Anterior cingulate cortex (tissue), 58 donors: ENCODE measurements around the gene LTA.
A peak's percentile ranks its signal among the peaks of the same experiment; 100 is the strongest.

ENCODE experiments used
- DNase-seq, 58 donors: peaks; one replicate each; lab custom pipeline; 2025; lab: John Stamatoyannopoulos, UW

LTA gene

DNA sequence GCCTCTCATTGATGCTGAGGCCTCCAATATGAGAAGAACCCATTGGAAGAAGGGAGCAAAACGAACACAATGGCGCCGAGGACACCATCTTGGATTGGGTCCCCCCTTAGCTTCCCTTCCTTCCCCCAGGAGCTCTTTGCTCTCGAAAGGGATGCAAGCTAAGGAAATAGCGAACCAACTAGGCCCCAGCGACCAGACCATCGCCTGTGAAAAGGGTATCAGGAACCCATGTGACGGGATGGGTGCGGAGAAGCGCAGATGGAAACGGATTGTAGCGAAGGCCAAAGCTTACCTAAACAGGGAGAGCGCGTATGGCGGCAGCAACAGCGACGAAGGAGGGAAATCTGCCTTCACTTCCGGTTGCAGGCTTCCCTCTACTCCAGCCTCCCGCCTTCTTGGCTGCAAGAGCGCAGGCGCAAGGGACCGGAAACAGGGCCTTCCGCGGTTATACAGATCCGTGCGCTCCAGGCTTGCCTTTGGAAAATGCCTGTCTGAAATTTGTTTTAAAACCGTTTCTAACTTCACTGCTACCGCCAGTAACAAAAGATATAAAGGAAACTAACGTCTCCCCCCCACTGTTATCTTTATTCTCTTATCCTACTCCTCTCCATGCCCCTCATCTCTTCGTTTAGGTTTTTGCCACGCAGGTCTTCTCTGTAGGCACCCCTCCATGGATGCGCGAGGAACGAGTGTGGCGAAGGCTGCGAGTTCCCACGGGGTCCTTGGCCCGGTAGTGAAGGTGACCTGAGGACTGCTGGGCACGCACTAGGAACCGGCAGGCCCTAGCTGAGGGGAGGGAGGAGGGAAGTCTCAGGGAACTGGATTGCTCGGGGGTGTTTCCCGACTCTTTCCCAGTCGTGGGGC, 30.2 kb upstream of the LTA start, which contains the start of gene DDX39B:
DDX39B (minus strand) TSS at position 346 of the 864 bp plus-strand sequence. CDS start 1,471 bp downstream, outside the sequence.
- peak; percentile 58 to 98 (median 94) for DNase-seq

DNA sequence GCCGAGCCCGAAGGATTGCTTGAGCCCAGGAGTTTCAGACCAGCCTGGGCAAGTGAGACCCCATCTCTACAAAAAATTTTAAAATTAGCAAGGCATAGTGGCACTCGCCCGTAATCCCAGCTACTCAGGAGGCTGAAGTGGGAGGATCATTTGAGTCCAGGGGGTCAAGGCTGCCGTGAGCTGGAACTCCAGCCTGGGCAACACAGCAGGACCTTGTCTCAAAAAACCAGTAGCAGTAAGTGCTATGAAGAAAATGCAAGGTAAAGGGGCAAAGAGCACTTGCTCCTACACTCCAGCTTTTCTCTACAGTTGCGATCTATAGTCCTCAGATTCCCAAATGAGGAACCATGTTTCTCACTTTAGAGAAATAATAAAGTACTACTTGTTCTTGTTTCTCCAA, 28.4 kb upstream of the LTA start:
- no peak for DNase-seq

DNA sequence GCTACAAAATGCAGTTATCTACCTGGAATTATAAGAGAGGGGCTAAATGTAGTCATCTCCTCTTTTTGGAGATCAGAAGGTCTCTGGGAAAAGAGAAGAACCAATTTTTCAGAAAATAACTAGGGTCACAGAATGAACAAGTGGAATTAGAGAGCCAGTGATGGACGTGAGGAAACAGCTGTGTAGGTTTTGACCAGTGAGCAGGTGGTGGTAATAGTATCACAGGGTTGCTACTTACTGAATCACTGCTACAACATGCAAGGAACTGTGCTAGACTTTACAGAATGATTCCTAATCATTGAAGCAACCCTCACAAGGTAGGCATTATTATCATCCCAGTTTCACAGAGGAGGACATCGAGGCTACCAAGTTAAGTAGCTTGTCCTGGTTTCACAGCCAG, 27.4 kb upstream of the LTA start:
- DNase-seq, result no peak

DNA sequence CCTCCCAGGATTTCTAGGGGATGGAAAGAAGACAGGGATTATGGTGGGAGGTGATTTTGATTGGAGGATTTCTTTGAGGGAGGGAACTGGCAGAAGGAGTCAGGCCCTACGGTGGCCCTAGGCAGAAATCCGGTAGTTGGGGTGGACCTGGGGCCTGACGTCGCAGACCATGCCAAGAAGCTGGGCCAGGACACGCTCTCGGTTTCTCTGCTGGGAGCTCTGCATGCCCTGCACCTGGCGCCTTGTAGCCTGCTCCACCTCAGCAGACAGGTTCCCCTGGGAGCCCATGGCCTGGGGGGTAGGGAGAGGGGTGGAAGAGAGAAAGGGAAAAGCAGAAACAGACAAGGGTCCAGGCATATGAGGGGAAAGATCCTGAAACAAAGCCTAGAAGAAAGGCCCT, 26.8 kb upstream of the LTA start:
- no peak for DNase-seq

DNA sequence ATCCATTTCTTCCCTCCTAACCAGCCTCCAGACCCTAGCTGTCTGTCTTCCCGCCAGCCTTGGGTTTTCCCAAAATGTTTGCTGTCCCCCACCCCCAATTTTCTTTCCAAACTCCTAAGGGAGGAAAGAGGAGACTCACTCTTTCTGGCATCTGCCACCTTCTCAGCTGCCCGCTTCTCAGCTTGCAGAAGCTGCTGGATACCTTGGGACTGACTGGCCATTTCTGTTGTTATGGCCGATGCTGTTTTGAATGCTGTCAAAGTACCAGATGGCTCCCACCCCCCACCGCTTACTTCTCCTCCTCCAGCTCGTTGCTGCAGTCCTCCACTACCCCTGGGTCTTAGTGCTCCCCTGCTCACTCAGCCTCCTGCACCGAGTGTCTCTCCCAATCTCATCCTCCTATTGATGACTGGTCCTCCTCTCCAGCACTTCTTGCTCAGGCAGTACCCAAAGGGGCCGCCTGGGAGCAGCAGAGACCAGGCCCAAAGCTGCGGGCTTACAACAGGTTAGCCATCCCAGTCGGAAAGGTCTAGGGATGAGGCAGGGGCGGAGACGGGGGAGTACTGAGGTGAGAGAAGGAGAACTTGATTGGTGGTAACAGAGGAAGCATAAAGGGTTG, 25.6 kb upstream of the LTA start, which contains the start of gene ATP6V1G2:
ATP6V1G2 (minus strand) TSS at position 270 of the 619 bp plus-strand sequence; CDS start at position 221, 49 bp downstream.
- DNase-seq, result peak; percentile 54 to 98 (median 88)

DNA sequence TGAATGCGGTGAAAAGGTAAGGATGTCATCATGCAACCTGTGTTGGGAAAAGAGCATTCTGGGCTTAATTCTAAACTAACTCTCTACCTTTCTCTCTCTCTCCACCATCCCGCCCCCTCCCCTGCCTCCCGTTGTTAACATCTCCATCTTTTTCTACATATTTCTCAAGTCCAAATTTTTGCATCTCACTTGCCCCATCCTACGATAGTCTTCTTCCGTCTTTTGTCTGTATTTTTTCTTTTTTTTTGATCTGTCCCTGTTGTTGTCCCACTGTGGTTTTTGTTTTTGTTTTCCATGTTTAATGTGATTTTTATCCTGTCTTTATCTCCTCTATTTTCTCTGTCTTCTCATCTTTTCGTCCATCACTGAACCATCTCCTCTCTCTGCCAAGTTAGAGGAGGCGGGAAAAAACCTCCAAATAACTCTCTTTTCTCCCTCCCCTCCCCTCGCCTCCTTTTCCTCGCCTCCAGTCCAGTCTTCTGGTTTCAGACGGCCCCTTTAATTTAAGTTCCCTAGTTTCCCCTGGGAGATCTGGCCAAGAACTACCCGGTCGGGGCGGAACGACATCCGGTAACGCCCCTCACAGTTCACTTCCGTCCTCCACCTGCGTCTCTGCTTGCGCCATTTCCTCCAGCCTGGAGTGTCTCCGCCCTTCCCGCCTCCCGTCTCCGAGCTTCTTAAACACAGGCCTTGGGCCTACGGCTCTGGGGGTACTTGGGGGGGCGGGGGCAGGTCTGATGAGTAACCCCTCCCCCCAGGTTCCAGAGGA, 24.9 kb upstream of the LTA start, which contains the start of gene NFKBIL1:
NFKBIL1 (plus strand) TSS at position 651 of the 769 bp plus-strand sequence; CDS start at position 738, 87 bp downstream.
- DNase-seq, result peak; percentile 76 to 99 (median 95)

DNA sequence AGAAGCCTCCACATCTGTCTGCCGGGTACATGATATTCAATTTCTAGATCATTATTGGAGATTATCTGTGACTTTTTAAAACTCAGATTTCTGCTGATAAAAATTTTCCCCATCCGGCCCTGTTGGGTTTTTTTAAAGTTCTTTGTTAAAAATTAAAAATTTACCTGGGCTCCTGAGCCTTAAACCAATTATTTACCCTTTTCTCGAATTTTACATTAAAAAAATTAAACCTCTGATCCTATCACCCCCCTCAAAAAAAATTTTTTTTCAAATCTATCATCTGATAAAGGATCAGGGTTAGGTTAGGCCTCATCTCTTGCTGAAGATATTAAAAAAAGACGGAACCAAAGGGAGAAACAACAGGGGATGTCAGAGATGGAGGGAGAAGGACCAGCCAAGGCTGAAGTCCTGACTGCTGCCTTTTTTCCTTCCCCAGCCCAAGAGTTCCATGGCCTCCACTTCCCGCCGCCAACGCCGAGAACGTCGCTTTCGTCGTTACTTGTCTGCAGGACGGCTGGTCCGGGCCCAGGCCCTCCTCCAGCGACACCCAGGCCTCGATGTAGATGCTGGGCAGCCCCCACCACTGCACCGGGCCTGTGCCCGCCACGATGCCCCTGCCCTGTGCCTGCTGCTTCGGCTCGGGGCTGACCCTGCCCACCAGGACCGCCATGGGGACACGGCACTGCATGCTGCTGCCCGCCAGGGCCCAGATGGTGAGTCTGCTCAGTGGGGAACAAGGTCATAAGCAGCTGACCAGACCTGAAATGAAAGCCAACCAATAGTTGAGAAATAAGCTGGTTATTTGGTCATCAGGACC, 24.2 kb upstream of the LTA start:
- DNase-seq, result peak in 2 of 58 donors; percentile 5 to 7

DNA sequence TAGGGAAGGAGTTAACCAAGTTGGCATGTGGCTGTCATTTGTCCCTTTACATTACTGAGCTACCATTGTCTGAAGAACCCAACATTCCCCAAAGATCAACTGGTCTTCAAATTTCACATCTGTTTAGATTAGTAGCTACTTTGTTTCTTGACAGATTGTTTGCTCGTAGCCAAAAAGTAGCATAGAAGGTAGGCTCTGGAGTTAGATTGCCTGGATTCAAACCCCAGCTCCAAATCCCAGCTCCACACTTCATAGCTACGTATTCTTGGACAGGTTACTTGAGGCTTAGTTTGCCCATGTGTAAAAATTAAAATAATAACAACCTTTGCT, 23.6 kb upstream of the LTA start:
- DNase-seq, result no peak

DNA sequence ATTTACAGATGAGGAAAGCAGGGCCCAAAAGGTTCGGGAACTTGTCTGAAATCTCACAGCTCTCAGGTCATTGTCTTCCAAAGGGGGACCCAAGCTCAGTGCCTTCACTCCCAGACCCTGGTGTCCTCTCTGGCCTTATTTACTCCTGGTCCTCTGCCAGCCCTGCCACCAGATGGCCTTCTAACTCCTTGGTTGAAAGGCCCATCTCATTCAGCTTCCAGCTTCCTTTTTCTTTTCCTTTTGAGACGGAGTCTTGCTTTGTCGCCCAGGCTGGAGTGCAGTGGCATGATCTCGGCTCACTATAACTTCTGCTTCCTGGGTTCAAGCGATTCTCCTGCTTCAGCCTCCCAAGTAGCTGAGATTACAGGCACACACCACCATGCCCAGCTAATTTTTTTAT, 20.7 kb upstream of the LTA start:
- peak in 18 of 58 donors; percentile 4 to 33 (median 14) for DNase-seq

DNA sequence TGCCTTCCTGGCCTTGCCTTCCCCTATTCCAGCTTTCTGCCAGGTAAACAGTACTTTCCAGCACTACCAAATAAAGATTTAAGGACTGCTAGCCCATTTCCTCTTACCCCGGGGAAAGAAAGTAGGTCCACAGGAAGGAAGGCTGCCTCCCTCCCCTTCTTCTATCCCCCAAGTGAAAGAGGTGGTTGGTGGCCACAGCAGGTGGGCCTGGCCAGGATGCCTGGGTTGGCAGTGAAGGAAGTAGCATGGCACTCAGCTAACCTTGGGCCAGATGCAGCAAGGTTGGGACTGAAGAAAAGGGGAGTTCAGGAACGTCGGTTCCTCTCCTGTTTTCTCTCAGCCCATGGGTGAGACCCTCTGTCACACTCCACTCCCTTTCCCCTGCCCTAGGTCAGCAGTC, 15.8 kb upstream of the LTA start:
- DNase-seq, result no peak

DNA sequence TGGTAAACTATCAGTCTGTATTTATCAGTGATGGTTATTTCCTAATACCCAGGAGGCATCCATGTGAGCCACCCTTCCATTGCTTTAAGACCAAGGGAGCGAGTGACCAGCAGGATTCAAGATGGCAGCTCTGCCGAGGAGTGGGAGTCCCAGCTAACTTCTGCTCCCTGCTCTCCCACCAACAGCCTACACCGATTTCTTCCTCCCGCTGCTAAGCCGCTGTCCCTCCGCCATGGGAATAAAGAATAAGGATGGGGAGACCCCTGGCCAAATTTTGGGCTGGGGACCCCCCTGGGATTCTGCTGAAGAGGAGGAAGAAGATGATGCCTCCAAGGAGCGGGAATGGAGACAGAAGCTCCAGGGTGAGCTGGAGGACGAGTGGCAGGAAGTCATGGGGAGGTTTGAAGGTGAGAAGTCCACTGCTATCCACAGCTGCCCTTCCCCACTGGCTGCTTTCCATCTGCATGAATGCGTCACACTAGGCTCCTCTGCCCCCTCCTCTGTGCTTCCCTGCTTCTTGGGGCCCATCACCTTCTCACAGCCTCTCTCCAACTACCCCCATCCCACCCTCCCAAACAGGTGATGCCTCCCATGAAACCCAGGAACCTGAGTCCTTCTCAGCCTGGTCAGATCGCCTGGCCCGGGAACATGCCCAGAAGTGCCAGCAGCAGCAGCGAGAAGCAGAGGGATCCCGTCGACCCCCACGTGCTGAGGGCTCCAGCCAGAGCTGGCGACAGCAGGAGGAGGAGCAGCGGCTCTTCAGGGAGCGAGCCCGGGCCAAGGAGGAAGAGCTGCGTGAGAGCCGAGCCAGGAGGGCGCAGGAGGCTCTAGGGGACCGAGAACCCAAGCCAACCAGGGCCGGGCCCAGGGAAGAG, 14.4 kb upstream of the LTA start:
- DNase-seq, result no peak

DNA sequence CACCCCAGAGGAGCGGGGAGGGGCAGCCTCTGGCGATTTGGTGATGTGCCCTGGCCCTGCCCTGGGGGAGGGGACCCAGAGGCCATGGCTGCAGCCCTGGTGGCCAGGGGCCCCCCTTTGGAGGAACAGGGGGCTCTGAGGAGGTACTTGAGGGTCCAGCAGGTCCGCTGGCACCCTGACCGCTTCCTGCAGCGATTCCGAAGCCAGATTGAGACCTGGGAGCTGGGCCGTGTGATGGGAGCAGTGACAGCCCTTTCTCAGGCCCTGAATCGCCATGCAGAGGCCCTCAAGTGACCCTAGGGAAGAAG, 13.8 kb upstream of the LTA start:
- DNase-seq, result no peak

DNA sequence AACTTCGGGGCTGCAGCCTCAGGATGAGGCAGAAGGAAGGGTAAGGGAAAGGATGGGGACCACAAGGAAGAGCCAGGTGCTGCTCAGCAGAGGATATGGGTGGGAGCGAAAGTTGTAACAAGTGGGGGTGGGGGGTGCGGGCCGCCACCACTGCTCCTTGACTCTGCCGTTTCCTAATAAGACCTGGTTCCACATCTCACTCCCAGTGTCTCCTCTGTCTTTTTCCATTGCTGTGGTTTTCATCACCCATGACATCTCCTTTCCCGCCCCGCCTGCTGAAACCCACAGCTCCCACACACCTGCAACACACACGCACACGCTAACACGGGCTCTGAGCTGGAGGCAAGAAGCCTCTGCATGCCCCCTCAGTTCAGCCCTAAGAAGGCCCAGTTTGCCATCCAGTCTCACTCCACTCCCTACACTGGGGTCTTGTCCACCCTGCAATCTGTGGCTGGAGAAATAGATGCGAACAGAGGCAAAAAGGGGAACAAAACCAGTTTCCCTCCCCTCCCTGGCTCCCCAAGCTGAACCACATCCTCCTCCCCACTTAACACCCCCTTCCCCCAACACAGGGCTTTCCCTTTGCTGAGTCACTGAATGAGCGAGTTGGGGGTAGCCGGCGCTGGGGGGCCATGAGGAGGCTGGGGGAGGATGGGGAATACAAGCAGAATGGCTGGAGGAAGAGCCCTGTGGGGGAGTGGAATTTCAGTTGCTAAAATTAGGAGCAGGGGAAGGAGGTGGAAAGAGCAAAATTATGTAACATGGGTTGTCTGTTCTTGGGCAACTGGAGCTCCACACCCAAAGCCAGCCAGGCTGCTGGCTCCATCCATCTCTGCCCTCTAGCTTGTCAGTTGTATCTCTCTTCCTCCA, 13.2 kb upstream of the LTA start:
- DNase-seq, result peak in 18 of 58 donors; percentile 11 to 68 (median 34)

DNA sequence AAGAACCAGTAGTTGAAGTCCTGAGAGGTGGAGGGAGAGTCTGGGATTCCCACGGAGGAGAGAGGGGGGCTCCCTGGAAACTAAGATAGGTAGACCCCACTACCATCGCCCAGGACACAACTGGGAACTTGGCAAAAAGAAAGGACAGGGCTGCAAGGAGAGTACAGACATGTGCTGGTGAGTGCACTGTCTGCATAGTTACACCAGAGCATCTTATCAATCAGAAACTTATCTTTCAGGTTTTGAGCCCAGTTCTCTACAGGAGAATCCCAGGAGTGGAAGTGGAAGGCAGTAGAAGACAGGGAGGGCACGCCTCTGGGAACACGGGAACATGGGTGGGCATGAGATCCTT, 12.5 kb upstream of the LTA start:
- no peak for DNase-seq

DNA sequence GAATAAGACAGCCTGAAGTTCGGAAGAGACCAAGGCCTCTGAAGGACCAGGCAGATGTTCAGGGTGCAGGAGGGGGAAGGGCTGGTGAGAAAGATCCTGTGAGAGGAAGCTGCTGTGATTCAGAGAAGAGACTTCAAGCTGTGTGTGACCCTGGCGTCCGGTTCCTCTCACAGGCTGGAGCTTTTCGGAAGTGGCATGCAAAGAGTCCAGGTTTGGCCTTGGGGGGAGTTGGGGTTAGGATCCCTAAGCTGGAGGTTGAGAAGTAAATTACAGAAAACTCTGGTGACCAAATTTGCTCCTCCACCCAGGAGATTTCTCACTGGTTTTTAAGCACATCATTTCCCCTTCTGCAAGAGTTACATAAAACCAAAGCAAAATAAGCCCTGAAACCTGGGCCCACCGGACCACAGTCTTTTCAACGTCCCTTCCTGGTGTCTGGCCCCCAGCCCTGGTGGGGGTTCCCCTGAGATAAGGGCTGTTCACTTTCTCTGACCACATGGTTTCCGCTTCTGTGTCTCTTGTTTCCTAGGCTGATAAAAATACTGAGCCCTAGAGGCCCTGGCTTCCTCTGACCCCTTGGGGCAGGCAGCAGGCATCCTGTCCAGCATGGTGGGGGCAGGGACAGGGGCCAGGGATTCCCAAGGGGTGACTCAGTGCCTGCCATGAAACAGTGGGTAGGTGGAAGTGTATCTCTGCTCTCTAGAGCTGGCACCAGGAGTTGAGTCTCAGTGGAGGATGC, 12.0 kb upstream of the LTA start:
- DNase-seq, result peak in 25 of 58 donors; percentile 4 to 38 (median 16)

DNA sequence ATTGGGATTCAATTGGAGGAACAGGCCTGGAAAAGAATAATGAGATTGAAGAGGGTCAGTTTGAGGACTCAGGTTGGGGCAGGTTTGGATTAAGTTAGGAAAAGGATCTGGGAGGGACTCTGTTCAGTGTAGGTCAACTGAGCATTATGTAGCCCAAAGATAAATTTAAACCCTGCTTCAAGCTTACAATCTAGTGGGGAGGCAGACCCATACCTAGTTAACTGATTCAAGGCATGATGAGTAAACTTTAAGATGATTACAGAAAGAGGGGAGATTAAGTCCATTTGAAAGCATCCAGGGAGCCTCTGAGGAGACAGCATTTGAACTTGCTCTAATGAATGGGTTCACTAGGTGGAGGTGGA, 11.4 kb upstream of the LTA start:
- DNase-seq, result no peak

DNA sequence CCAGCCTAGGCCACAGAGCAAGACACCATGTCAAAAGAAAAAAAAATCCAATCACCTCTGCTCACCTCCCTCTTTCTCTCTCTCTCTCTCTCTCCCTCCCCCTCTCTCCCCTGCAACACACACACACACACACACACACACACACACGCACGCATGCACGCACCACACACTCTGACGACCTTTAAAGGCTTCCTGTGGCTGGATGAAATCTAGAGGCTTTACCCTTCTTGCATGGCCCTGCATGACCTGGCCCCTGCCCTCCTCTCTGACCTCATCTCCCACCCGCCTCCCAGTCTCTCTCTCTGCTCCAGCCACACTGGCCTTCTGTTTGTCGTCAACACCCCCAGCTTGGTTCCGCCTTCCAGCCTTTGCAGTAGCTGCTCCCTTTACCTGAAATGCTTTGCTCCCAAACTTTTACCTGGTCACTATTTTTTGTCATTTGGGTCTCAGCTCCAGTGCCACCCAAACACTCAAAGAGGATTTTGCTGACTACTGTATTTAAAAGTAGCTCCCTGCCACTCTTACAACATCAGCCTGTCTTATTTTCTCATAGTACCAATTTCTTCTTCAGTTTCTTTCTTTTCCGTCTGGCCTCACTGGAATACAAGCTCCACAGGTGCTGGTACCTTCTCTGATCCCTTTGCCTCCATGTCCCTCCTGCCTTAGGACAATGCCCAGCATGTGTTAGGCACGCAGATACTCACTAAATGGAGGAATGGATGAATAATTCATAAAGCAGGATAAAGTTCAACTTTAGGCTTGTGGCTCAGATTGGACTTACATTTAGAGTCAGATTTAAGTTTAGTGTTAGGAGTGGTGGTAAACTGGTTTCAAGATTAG, 4.3 kb upstream of the LTA start:
- DNase-seq, result no peak
